Measurements from ENCODE around the gene KMT2E.

The KMT2E gene

GRCh38 chr7:105131033-105131656 lies 117.1 kb downstream of the KMT2E start:
- DNase-seq = no peak

GRCh38 chr7:105131890-105132289 lies 117.9 kb downstream of the KMT2E start:
- DNase-seq = no peak

GRCh38 chr7:105132335-105132734 lies 118.3 kb downstream of the KMT2E start:
- no peak for DNase-seq

- no peak for DNase-seq
Observed at GRCh38 chr7:105132835-105133234, 118.8 kb downstream of the KMT2E start.

GRCh38 chr7:105133358-105133757 lies 119.4 kb downstream of the KMT2E start:
- DNase-seq = no peak

- DNase-seq = no peak
Observed at GRCh38 chr7:105133986-105134655, 120.1 kb downstream of the KMT2E start.

GRCh38 chr7:105136221-105136620 lies 122.2 kb downstream of the KMT2E start:
- DNase-seq = peak; percentile 12 to 39 (median 32)

GRCh38 chr7:105137898-105138297 lies 123.9 kb downstream of the KMT2E start:
- DNase-seq = no peak

- DNase-seq = no peak
Observed at GRCh38 chr7:105139381-105139780, 125.4 kb downstream of the KMT2E start.

- peak in 1 of 4 experiments; percentile 10 for DNase-seq
Observed at GRCh38 chr7:105141068-105141467, 127.1 kb downstream of the KMT2E start.

- DNase-seq = peak in 2 of 4 experiments; percentile 4 to 14
Observed at GRCh38 chr7:105149827-105150226, 135.8 kb downstream of the KMT2E start.

GRCh38 chr7:105151152-105151551 lies 137.1 kb downstream of the KMT2E start:
- DNase-seq = no peak

GRCh38 chr7:105153531-105153930 lies 139.5 kb downstream of the KMT2E start:
- no peak for DNase-seq

- no peak for DNase-seq
Observed at GRCh38 chr7:105154084-105154483, 140.1 kb downstream of the KMT2E start.

GRCh38 chr7:105156731-105157130 lies 142.7 kb downstream of the KMT2E start:
- DNase-seq = no peak

GRCh38 chr7:105157278-105157677 lies 143.3 kb downstream of the KMT2E start:
- DNase-seq = no peak

- no peak for DNase-seq
Observed at GRCh38 chr7:105161366-105161765, 147.4 kb downstream of the KMT2E start.

All from suppressor macrophage (primary cell).